Measurements from ENCODE around the gene NSG1.

Gene NSG1

DNA sequence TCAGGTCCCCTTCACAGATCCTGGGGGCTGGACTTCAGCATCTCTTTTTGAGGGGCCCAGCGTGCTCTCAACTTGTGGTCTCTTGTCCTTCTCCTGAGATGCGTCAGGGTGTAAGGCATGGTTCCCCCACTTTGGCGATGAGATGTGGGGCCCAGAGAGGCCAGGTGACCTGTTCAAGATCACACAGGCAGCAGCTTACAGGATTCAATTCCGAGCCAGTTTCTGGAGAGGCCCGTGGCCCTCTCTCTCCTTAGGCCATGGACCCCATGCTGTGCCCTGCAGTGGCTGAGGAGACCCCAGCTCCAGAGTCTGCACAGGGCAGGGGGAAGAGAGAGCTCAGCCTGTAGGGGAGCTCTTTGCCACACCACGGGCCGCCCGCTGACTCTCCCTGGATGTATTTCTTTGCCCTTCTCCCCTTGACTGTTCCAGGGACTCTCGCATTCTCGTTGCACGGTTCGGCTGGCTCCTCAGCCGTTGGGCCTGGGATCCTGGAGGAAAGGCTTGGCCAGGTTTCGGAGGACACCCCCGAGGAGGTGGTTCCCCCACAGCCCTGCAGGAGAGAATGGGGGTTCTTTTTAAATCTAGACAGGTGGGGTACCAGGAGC is 18.6 kb downstream of the NSG1 start:
- ChIA-PET CTCF (no interaction called here), POLR2A (no interaction called here)
- TF ChIP-seq, protein P1, sequence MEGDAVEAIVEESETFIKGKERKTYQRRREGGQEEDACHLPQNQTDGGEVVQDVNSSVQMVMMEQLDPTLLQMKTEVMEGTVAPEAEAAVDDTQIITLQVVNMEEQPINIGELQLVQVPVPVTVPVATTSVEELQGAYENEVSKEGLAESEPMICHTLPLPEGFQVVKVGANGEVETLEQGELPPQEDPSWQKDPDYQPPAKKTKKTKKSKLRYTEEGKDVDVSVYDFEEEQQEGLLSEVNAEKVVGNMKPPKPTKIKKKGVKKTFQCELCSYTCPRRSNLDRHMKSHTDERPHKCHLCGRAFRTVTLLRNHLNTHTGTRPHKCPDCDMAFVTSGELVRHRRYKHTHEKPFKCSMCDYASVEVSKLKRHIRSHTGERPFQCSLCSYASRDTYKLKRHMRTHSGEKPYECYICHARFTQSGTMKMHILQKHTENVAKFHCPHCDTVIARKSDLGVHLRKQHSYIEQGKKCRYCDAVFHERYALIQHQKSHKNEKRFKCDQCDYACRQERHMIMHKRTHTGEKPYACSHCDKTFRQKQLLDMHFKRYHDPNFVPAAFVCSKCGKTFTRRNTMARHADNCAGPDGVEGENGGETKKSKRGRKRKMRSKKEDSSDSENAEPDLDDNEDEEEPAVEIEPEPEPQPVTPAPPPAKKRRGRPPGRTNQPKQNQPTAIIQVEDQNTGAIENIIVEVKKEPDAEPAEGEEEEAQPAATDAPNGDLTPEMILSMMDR (IDR thresholded peaks at IDR 0.05; ENCODE audit: control extremely low read depth, extremely low read depth, low read depth, missing control alignments), result no peak
- no peak for DNase-seq (ENCODE audit: extremely low spot score)

DNA sequence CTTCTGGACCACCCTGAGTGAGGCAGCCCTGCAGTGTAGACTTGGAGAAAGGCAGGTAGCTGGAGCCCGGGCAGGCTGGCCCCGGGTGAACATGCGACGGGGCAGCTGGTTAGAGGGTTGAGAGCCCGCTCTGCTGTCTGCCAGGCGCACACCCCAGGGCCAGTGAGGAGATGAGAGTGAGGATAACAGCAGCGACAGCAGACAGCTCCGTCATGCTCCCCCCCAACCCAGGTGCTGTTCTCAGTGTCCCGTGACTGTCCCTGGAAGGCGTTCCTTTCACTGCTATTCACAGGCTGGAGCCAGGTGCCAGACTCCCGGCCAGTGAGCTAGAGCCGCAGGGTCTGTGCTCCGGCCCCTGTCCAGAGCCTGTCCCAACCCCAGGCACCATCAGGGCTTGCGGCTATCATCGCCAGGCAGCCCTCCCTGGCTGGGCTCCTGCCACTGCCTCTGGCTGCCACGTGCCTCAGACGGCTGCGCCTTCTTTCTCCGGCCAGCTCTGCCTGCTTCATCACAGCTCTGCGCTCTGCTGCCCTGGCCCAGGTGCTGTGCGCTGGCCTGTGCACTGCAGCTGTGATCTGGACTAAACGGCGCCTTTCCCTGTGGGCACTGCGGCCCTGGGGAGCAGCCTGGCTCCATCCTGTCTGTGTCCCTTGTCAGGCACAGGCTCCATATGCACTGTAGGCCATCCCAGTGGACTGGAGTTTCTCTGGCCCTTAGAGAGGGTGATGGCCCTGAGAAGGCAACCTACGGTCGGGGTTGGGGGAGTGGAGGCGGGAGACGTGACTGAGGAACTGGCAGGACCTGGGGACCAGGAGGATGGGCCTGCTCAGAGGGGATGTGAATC is 19.8 kb downstream of the NSG1 start:
- CTCF ChIA-PET, result interaction anchor here (1.3 kb wide), 1 partner anchor 24 kb away, joined by 3 read pairs; no protein-coding TSS in a partner anchor
- TF ChIP-seq, protein P1 (IDR thresholded peaks at IDR 0.05; ENCODE audit: control extremely low read depth, extremely low read depth, low read depth, missing control alignments), result no peak
- POLR2A ChIA-PET, result interaction anchor here (0.5 kb wide), 1 partner anchor 16 kb away, joined by 3 read pairs; no protein-coding TSS in a partner anchor

DNA sequence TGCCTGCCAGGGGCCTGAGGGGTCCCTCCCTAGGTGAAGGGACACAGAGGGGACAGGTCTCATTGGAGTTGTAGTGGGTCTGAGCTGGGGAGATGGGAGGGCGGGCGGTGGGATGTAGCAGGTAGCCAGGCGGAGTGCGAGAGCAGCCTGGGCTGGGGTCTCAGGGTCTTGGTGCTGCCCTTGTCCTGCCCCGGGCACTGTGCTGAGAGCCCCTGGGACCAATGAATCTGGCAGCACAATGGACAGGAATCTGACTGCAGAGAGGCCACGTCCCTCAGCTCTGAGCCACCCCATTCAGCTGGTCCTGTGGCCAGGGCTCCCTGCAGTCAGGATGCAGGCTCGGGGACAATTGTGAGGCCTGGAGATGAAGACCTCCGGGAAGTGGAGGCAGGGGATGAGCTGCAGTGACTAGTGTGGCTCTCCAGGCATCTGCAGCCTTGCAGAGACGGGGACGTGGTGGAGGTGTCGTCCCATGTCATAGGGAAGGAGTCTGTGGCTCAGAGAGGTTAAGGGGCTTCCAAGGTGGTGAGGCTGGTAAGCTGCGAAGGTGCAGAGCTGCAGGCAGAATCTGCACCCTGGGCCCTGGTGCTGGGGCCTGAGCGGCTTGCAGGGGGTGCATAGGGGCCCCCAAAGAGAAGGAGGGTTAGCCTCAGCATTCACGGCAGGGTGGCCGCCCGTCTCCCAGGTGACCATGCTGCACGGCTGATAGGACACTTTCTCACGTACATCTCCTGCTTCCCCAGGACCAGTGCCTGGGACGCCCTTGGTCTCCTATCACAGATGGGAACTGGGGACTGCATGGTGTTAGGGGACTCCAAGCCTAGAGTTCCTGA is 20.6 kb downstream of the NSG1 start:
- DNase-seq (ENCODE audit: extremely low spot score), result no peak
- POLR2A ChIA-PET, result no interaction called here
- CTCF ChIA-PET, result interaction anchor here (1.3 kb wide), 2 partner anchors 13 to 23 kb away, joined by 3 read pairs; no protein-coding TSS in a partner anchor
- TF ChIP-seq, protein P1 (IDR thresholded peaks at IDR 0.05; ENCODE audit: control extremely low read depth, extremely low read depth, low read depth, missing control alignments), result no peak

More for the DNA sequence above, 19.8 kb downstream of the NSG1 start:
- no peak for DNase-seq (ENCODE audit: extremely low spot score)

DNA sequence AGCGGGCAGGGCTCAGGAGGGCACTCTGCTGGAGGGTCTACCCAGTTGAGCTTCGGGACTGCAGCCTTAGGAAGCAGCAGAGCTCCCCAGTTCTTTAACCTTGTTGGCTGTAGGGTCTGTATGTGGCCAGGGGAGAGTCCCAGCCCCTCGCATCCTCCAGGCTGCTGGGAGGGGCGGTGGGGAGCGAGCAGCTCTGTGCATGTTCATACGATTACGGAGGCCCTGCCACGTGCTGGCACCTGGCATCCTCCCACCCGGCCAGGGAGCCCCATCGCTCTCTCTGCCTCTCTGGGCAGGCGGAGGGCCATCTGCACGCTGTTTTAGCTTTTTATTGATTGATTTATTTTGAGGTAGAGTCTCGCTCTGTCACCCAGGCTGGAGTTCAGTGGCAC is 21.2 kb downstream of the NSG1 start:
- DNase-seq (ENCODE audit: extremely low spot score), result no peak
- POLR2A ChIA-PET, result no interaction called here
- TF ChIP-seq, protein P1 (IDR thresholded peaks at IDR 0.05; ENCODE audit: control extremely low read depth, extremely low read depth, low read depth, missing control alignments), result no peak
- CTCF ChIA-PET, result interaction anchor here (1.3 kb wide), 1 partner anchor 12 kb away, joined by 3 read pairs; no protein-coding TSS in a partner anchor

DNA sequence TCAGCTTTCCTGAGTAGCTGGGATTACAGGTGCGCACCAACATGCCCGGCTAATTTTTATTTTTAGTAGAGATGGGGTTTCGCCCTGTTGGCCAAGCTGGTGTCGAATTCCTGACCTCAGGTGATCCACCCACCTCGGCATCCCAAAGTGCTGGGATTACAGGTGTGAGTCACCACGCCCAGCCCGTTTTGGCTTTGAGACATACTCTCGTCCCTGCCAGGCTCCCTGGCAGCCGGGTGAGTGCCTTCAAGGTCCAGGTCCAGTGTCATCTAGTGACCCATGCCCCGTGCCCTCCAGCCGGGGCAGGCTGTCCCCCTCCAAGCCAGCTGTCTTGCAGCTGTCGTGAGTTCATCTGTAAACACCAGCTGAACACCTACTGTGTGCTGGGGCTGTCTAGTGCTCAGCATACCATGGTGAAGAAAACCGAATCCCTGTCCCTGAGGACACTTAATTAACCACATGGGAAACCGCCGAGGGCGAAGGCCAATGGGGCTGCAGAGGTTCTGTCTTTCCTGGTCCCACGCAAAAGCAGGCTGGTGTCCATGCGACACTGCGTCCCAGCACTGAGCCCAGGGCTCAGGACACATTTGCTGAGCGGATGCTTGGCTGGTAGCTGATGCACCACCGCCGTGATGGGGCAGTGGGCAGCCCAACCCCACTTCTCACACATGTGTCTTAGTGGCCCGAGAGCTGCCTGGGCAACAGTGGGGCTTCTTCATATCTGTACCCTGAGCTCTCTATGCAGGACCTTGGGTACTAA is 21.9 kb downstream of the NSG1 start:
- ChIA-PET CTCF (interaction anchor here (1.3 kb wide), 1 partner anchor 11 kb away, joined by 3 read pairs; no protein-coding TSS in a partner anchor), POLR2A (no interaction called here)
- TF ChIP-seq, protein P1 (IDR thresholded peaks at IDR 0.05; ENCODE audit: control extremely low read depth, extremely low read depth, low read depth, missing control alignments), result no peak
- DNase-seq (ENCODE audit: extremely low spot score), result no peak
